ENCODE data around the gene XYLT1. TPM values are rescaled to one million over a fixed set of nuclear protein-coding genes. Genes with fewer than 3 reads are reported as not detected.

Gene XYLT1
- total RNA-seq, 1 donor from 2014 or later: 1.6 TPM

GRCh38 chr16:17245776-17246175 lies 225.0 kb downstream of the XYLT1 start:
- DNase-seq (ENCODE audit: low read depth): no peak
- no peak overlapping the region for H3K4me3 ChIP-seq (ENCODE audit: low read depth, low read length)
- H3K36me3 ChIP-seq (ENCODE audit: control insufficient read depth, insufficient read depth, low read length): no peaks in the 10 kb centered on the region
- no peak for TF ChIP-seq CTCF (IDR thresholded peaks at IDR 0.05; ENCODE audit: insufficient read depth, low read length, poor library complexity, severe bottlenecking)
- no peaks in the 10 kb centered on the region for H3K27me3 ChIP-seq (ENCODE audit: control insufficient read depth, insufficient read depth, low read length)

GRCh38 chr16:17244872-17245551 lies 225.7 kb downstream of the XYLT1 start:
- TF ChIP-seq CTCF (IDR thresholded peaks at IDR 0.05; ENCODE audit: insufficient read depth, low read length, poor library complexity, severe bottlenecking): no peak
- Histone ChIP-seq H3K36me3 (ENCODE audit: control insufficient read depth, insufficient read depth, low read length) (no peaks in the 10 kb centered on the region), H3K4me3 (ENCODE audit: low read depth, low read length) (no peak overlapping the region), H3K27me3 (ENCODE audit: control insufficient read depth, insufficient read depth, low read length) (no peaks in the 10 kb centered on the region)
- no peak for DNase-seq (ENCODE audit: low read depth)

GRCh38 chr16:17241264-17241835 lies 229.4 kb downstream of the XYLT1 start:
- H3K4me3 ChIP-seq (ENCODE audit: low read depth, low read length): no peak overlapping the region
- no peaks in the 10 kb centered on the region for H3K36me3 ChIP-seq (ENCODE audit: control insufficient read depth, insufficient read depth, low read length)
- DNase-seq (ENCODE audit: low read depth): no peak
- no peaks in the 10 kb centered on the region for H3K27me3 ChIP-seq (ENCODE audit: control insufficient read depth, insufficient read depth, low read length)
- no peak for TF ChIP-seq CTCF (IDR thresholded peaks at IDR 0.05; ENCODE audit: insufficient read depth, low read length, poor library complexity, severe bottlenecking)

DNA sequence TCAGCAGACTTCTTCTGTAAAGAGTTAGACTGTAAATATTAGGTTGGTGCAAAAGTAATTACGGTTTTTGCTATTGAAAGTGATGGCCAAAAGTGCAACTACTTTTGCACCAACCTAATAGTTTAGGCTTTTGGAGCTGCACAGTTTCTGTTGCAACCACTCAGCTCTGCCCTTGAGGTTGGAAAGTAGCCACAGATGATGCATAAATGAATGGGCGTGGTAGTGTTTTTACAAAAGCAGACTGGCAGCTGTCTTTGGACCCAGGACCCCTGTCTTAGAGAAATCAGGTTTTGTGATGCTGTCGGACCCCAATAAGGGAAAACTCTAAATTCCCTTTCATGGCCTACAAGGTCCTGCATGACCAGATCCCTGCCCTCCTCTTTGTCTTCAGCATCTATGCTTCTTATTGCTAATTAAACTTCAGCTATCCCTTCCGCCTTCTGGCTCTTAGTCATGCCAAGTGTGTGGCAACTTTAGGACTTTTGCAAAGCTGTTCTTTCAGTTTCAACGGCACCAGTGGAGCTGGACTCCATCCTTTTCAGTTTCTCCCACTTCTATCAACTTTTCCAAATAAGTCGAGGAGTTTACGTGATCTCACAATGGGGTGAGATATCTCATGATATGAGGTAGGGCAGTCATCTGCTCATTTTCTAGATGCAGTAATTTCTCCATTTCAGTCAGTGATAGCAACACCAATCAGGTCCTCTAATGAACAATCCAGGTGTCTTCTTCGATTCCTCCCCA lies 232.3 kb downstream of the XYLT1 start:
- Histone ChIP-seq H3K36me3 (ENCODE audit: control insufficient read depth, insufficient read depth, low read length) (no peaks in the 10 kb centered on the region), H3K27me3 (ENCODE audit: control insufficient read depth, insufficient read depth, low read length) (no peaks in the 10 kb centered on the region), H3K4me3 (ENCODE audit: low read depth, low read length) (no peak overlapping the region)
- no peak for DNase-seq (ENCODE audit: low read depth)
- no peak for TF ChIP-seq CTCF (IDR thresholded peaks at IDR 0.05; ENCODE audit: insufficient read depth, low read length, poor library complexity, severe bottlenecking)

GRCh38 chr16:17237350-17237944 lies 233.3 kb downstream of the XYLT1 start:
- no peak overlapping the region for H3K4me3 ChIP-seq (ENCODE audit: low read depth, low read length)
- H3K36me3 ChIP-seq (ENCODE audit: control insufficient read depth, insufficient read depth, low read length): no peaks in the 10 kb centered on the region
- TF ChIP-seq CTCF (IDR thresholded peaks at IDR 0.05; ENCODE audit: insufficient read depth, low read length, poor library complexity, severe bottlenecking): no peak
- H3K27me3 ChIP-seq (ENCODE audit: control insufficient read depth, insufficient read depth, low read length): no peaks in the 10 kb centered on the region
- no peak for DNase-seq (ENCODE audit: low read depth)
